Activated CD8-positive, alpha-beta T cell treated with anti-CD3 and anti-CD28 coated beads for 36 hours (primary cell): Measurements from ENCODE around the gene IGFBP6. TPM values are rescaled to one million over a fixed set of nuclear protein-coding genes. Genes with fewer than 3 reads are reported as not detected.

Experiments
- ATAC-seq: fragments of 200-7000 bp; cut with Tn5 transposase; one replicate; pipeline ENCODE4 v1.10.0; 2021; ENCODE audit warnings: mild to moderate bottlenecking, moderate library complexity
- CTCF ChIA-PET: fragments of 350-600 bp; sonication (Branson Sonifier 250); formaldehyde crosslinking; loops from one replicate; lab custom pipeline; 2021; ENCODE audit warnings: antibody characterized with exemption; lab: Charles Lee
- POLR2A ChIA-PET: fragments of 350-600 bp; sonication (Branson Sonifier 250); formaldehyde crosslinking; loops from one replicate; lab custom pipeline; 2021; ENCODE audit warnings: antibody characterized with exemption; lab: Charles Lee
- DNase-seq: peaks from one replicate; pipeline ENCODE4 v3.0.0-alpha.2; 2020
- H3K27ac Mint-ChIP-seq: one replicate; pipeline ENCODE4 v1.8.0; 2021; ENCODE audit warnings: mild to moderate bottlenecking, mixed read lengths
- H3K27me3 Mint-ChIP-seq: one replicate; pipeline ENCODE4 v1.8.0; 2021; ENCODE audit warnings: mixed read lengths
- H3K36me3 Mint-ChIP-seq: one replicate; pipeline ENCODE4 v1.8.0; 2021; ENCODE audit warnings: low read depth, mixed read lengths
- H3K4me1 Mint-ChIP-seq: one replicate; pipeline ENCODE4 v1.8.0; 2021; ENCODE audit warnings: low read depth, mixed read lengths
- H3K4me3 Mint-ChIP-seq: one replicate; pipeline ENCODE4 v1.8.0; 2021; ENCODE audit warnings: mild to moderate bottlenecking, moderate library complexity, mixed read lengths
- H3K9me3 Mint-ChIP-seq: one replicate; pipeline ENCODE4 v1.8.0; 2021; ENCODE audit warnings: mixed read lengths
- intact Hi-C: fragments of 100-400 bp; cut with micrococcal nuclease; formaldehyde crosslinking; loops from one replicate; pipeline ENCODE4 v1.10.0; 2022
- microRNA-seq: library from miRNA; unstranded; fragments of <30 nt; microRNA quantifications from one replicate; pipeline ENCODE4 v1.2.0, GENCODE V29; 2022; ENCODE audit warnings: borderline microRNAs expressed, borderline replicate concordance
- total RNA-seq, 2 experiments: library from RNA; stranded (reverse); gene quantifications; one replicate each; pipeline ENCODE4 v1.2.3, GENCODE V29; 2021
- TF ChIP-seq, protein P1 (sequence below): fragments of 200-600 bp; IDR thresholded peaks from one replicate; pipeline ENCODE4 v1.8.0; 2022; ENCODE audit warnings: antibody characterized with exemption, mild to moderate bottlenecking

Gene IGFBP6
- total RNA-seq, 2 experiments from 2014 or later: 2.0 to 2.3 TPM

DNA sequence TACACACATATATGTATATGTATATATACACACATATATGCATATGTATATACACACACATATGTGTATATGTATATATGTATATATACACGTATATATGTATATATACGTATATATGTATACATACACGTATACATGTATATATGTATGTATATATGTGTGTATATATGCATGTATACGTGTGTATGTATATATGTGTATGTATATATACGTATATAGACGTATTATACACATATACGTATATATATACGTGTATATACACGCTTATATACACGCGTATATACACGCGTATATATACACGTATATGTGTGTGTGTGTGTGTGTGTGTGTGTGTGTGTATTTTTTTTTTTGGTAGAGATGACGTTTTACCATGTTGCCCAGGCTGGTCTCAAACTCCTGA is 50.2 kb downstream of the IGFBP6 start:
- H3K36me3 Mint-ChIP-seq: no peaks in the 10 kb centered on the region
- ATAC-seq: no peak
- H3K27me3 Mint-ChIP-seq: no peaks in the 10 kb centered on the region
- ChIA-PET CTCF (no interaction called here), POLR2A (no interaction called here)
- no peak for DNase-seq
- H3K4me3 Mint-ChIP-seq: no peak overlapping the region
- no peak overlapping the region for H3K27ac Mint-ChIP-seq
- no peaks in the 10 kb centered on the region for H3K9me3 Mint-ChIP-seq
- intact Hi-C loops: no loop called here
- TF ChIP-seq, protein P1, sequence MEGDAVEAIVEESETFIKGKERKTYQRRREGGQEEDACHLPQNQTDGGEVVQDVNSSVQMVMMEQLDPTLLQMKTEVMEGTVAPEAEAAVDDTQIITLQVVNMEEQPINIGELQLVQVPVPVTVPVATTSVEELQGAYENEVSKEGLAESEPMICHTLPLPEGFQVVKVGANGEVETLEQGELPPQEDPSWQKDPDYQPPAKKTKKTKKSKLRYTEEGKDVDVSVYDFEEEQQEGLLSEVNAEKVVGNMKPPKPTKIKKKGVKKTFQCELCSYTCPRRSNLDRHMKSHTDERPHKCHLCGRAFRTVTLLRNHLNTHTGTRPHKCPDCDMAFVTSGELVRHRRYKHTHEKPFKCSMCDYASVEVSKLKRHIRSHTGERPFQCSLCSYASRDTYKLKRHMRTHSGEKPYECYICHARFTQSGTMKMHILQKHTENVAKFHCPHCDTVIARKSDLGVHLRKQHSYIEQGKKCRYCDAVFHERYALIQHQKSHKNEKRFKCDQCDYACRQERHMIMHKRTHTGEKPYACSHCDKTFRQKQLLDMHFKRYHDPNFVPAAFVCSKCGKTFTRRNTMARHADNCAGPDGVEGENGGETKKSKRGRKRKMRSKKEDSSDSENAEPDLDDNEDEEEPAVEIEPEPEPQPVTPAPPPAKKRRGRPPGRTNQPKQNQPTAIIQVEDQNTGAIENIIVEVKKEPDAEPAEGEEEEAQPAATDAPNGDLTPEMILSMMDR: no peak
- H3K4me1 Mint-ChIP-seq: no peaks in the 10 kb centered on the region

DNA sequence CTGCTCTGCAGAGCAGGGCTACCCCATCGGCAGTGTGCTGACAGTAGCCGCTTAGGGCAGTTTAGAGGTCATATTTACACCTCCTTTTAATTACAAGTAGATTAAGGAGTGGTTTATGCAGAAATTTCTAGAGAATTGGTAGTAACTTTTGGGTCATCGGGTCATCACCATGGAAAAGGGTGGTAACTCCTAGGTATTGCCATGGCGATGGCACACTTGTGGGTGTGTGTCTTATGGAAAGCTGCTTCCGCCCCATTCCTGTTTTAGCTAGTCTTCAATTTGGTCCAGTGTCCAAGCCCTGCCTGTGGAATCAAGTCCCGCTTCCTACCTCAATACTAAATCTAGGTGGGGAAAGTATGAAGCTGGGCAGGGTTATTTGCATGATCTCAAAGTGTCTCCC is 53.6 kb downstream of the IGFBP6 start:
- no peaks in the 10 kb centered on the region for H3K27me3 Mint-ChIP-seq
- H3K9me3 Mint-ChIP-seq: no peaks in the 10 kb centered on the region
- H3K36me3 Mint-ChIP-seq: no peaks in the 10 kb centered on the region
- intact Hi-C loops: no loop called here
- TF ChIP-seq, protein P1: no peak
- DNase-seq: no peak
- ChIA-PET CTCF (interaction anchor here (1.1 to 1.2 kb wide), 2 partner anchors 9 to 85 kb away, joined by 4 to 6 read pairs; no protein-coding TSS in a partner anchor), POLR2A (no interaction called here)
- H3K4me3 Mint-ChIP-seq: no peak overlapping the region
- H3K27ac Mint-ChIP-seq: no peak overlapping the region
- no peak for ATAC-seq
- no peaks in the 10 kb centered on the region for H3K4me1 Mint-ChIP-seq

Small RNA genes within 50 kb of the gene (microRNA-seq; reads per million reads assigned to microRNA genes)
- not detected for gene MIR6757

Other genes with a start within 250 kb of the IGFBP6 start
- not detected for gene KRT78, start 248.7 kb upstream of the IGFBP6 start, total RNA-seq
- gene KRT8, start 192.6 kb upstream of the IGFBP6 start, total RNA-seq: under 1 TPM; 0.29 to 0.40 TPM
- 1 to 10 TPM; 3.4 to 4.9 TPM for gene KRT18, start 148.5 kb upstream of the IGFBP6 start, total RNA-seq
- 100 to 1,000 TPM; 789 to 814 TPM for gene EIF4B, start 91.2 kb upstream of the IGFBP6 start, total RNA-seq
- 1 to 10 TPM; 1.1 to 1.6 TPM for gene TNS2, start 47.6 kb upstream of the IGFBP6 start, total RNA-seq
- gene SPRYD3, start 18.3 kb upstream of the IGFBP6 start, total RNA-seq: 10 to 100 TPM; 24.8 to 25.0 TPM
- 1 to 10 TPM; 5.3 to 6.7 TPM for gene SOAT2, start 5.8 kb downstream of the IGFBP6 start, total RNA-seq
- 10 to 100 TPM; 31.3 to 35.9 TPM for gene ZNF740, start 83.1 kb downstream of the IGFBP6 start, total RNA-seq
- gene CSAD, start 83.3 kb downstream of the IGFBP6 start, total RNA-seq: 10 to 100 TPM; 13.8 to 18.6 TPM
- gene ITGB7, start 109.6 kb downstream of the IGFBP6 start, total RNA-seq: 100 to 1,000 TPM; 121 to 137 TPM
- 10 to 100 TPM; 19.7 to 20.3 TPM for gene RARG, start 134.5 kb downstream of the IGFBP6 start, total RNA-seq
- gene ESPL1, start 170.6 kb downstream of the IGFBP6 start, total RNA-seq: 10 to 100 TPM; 62.1 to 63.4 TPM
- gene PFDN5, start 197.9 kb downstream of the IGFBP6 start, total RNA-seq: 100 to 1,000 TPM; 322 to 373 TPM
- gene MYG1, start 202.0 kb downstream of the IGFBP6 start, total RNA-seq: 10 to 100 TPM; 69.5 to 70.9 TPM
- gene AAAS, start 223.9 kb downstream of the IGFBP6 start, total RNA-seq: 10 to 100 TPM; 81.3 to 87.6 TPM
- not detected for gene SP7, start 238.7 kb downstream of the IGFBP6 start, total RNA-seq